Spinal cord (tissue), 10 donors: ENCODE results near the gene ZBBX. TPM values are rescaled to one million over a fixed set of nuclear protein-coding genes. Genes with fewer than 3 reads are reported as not detected.

Experiments used
- DNase-seq, 6 donors: peaks; one replicate each; pipeline versions ENCODE4 v3.0.0 to v3.0.0-alpha.2; 2013 to 2015; ENCODE audit warnings: low spot score in 6 of 6, low read depth in 4 of 6
- H3K27ac ChIP-seq: one replicate; pipeline ENCODE4 v1.5.1; 2013; ENCODE audit warnings: low read depth, low read length, control low read depth
- H3K27me3 ChIP-seq: one replicate; pipeline ENCODE4 v1.6.1; 2013; ENCODE audit warnings: low read length; ENCODE audit not compliant: control insufficient read depth, insufficient read depth
- H3K36me3 ChIP-seq: one replicate; pipeline ENCODE4 v1.6.1; 2013; ENCODE audit warnings: low read length; ENCODE audit not compliant: control insufficient read depth, insufficient read depth
- H3K4me1 ChIP-seq: one replicate; pipeline ENCODE4 v1.6.1; 2013; ENCODE audit warnings: low read length; ENCODE audit not compliant: control insufficient read depth, insufficient read depth
- H3K4me3 ChIP-seq: one replicate; pipeline ENCODE4 v1.5.1; 2013; ENCODE audit warnings: low read depth, low read length, control low read depth
- H3K9me3 ChIP-seq: one replicate; pipeline ENCODE4 v1.6.1; 2013; ENCODE audit warnings: low read length; ENCODE audit not compliant: control insufficient read depth, insufficient read depth
- WGBS: methylation state at CpG from one replicate; pipeline ENCODE4 v1.1.5; 2013; ENCODE audit warnings: missing lambda C conversion rate; ENCODE audit not compliant: insufficient coverage; 5-methylcytosine and 5-hydroxymethylcytosine counted together
- polyA plus RNA-seq, 2 donors: library from polyadenylated mRNA; unstranded; fragments of 120-200 nt; gene quantifications; one replicate each; pipeline ENCODE4 v1.2.1, GENCODE V29; 2013; ENCODE audit not compliant: insufficient read length in 2 of 2
- total RNA-seq, 2 donors: library from RNA; depleted of rRNA in 1 of 2; stranded (reverse); fragments of 120-200 nt in 1 of 2; fragments of >200 nt in 1 of 2; gene quantifications; one replicate each; pipeline versions ENCODE4 v1.2.3 to v1.2.4, GENCODE V29; 2013 to 2014
- donor health status: healthy.

Gene ZBBX
- total and polyA plus RNA-seq, 4 donors: 6.9 to 27.4 (median 11.5) TPM

DNA sequence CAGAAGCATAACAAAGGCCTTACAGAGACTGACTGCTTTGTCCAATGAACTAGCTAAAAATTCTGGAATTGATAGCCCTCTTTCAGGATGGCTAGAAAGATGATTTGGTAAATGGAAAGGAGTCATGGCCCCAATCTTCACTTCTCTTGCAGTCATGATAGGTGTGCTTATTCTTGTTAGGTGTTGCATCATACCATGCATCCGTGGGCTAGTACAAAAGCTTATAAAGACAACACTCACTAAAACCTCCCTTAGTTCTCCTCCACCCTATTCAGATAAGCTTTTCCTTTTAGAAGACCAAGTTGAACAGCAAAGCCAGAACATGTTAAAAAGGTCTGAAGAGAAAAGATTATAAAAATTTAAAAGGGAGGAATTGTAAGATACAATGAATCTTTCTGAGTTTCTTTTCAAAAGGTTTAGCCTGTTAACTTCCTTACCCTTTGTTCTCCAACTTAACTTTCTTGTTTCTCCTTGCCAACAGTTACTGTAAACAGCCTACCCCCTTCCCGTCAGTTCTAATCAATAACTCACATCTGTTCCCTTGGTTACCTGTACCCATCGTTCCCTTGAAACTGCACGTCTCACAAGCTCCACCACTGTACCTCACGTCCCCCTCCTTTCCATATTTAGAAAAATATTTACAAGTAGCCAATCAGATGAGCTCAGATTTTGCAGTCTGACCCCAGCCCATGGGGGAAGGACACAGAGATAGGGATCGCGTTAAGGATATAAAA is 105.8 kb downstream of the ZBBX start:
- no peak overlapping the region for H3K27ac ChIP-seq
- no peaks in the 10 kb centered on the region for H3K36me3 ChIP-seq
- H3K27me3 ChIP-seq: no peaks in the 10 kb centered on the region
- no peak overlapping the region for H3K4me3 ChIP-seq
- H3K4me1 ChIP-seq: no peaks in the 10 kb centered on the region
- no peaks in the 10 kb centered on the region for H3K9me3 ChIP-seq
- DNase-seq: no peak
- WGBS: 86% methylated on average over 6 of the region's 7 CpGs

DNA sequence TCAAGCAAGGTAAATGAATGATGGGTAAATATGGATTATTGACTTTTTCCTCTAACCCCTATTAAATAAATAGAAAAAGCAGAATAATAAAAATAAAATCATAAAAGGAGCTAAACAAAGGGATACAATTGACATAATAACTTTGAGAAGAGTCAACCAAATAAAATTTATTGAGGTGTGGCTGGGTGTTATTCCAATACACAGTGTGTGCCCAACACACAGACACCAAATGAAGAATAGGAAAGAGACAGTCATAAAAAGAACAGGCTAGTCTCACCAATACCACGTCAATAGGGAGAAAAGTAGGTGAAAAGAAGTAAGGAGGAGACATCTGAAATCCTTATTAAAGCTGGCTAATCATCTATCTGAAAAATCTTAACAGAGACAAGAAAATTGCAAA is 127.1 kb downstream of the ZBBX start:
- Histone ChIP-seq H3K27ac (no peak overlapping the region), H3K27me3 (no peaks in the 10 kb centered on the region), H3K4me3 (no peak overlapping the region), H3K9me3 (no peaks in the 10 kb centered on the region), H3K36me3 (no peaks in the 10 kb centered on the region), H3K4me1 (no peaks in the 10 kb centered on the region)
- no peak for DNase-seq
- no CpG with 5 or more reads among the region's 1 CpG for WGBS

DNA sequence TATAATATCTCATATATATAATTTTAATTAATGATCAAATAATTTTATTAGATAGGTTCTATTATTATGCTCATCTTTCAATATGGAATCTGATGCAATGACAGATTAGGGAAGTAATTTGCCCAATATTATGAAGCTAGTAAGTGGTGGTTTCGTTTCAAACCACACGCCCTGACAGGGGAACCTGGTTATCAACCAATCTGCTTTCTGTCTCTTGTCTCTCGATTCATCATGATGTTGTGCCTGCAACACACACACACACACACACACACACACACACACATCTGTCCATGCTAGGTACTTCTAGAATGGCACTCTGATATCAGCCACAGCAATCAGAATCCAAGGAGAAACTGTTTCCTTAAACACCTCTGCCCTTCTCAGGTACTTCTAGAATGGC is 128.4 kb downstream of the ZBBX start:
- 94% methylated on average over 2 of the region's 3 CpGs for WGBS
- H3K27ac ChIP-seq: no peak overlapping the region
- no peaks in the 10 kb centered on the region for H3K9me3 ChIP-seq
- no peaks in the 10 kb centered on the region for H3K36me3 ChIP-seq
- no peak for DNase-seq
- H3K4me3 ChIP-seq: no peak overlapping the region
- no peaks in the 10 kb centered on the region for H3K27me3 ChIP-seq
- H3K4me1 ChIP-seq: no peaks in the 10 kb centered on the region

DNA sequence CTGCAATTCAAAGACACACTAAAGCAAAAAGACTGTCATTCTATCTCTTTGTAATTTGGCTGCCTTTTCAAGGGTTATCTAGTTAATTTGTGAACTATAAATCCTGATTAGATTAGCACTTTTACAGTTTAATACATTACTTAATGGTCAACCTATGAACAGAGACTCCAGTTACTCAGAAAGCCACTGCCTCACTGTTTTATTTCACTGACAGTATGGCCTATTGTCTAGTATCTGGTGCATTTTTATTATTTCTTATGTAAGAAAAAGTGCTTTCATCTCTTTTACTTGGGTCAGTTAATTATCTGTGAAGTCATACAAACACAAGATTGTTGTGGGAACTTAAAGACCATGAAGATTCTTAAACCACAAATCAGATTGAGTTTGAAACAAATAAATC is 133.8 kb downstream of the ZBBX start:
- Histone ChIP-seq H3K36me3 (no peaks in the 10 kb centered on the region), H3K4me3 (no peak overlapping the region), H3K9me3 (no peaks in the 10 kb centered on the region), H3K4me1 (no peaks in the 10 kb centered on the region), H3K27me3 (no peaks in the 10 kb centered on the region), H3K27ac (no peak overlapping the region)
- no peak for DNase-seq

DNA sequence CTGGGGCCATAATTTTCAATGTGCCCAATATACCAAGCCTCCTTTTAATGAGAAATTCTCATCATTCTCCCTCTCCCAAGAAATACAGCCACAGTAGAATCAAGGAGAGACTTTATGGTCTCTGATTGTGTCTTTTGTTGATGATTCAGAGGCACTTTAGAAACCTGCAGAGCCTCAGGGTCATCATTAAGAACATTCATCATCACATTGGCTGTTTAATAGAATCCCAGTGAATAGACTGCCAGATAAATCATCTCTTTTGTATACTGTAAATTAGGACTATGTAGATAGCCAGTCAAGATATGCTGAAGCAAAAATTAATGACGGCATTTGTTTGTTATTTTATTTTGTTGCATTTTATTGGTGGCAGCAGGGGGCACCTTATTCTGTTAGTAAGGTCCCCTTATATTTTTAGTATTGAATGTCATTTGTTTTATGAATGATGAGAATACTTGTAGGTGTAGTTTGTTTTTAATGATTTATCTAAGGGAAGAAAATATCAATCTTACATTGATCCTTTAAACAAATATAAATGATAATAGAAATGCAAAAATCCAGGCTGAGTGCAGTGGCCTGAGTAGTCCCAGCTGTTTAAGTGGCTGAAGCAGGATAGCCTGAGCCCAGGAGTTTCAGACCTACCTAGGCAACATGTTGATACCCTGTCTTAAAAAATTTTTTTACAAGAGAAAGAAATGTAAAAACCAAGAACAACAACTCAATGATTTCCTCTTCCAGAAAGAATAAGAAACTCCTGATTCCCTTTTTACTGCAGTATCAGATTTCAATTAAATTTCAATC is 138.8 kb downstream of the ZBBX start:
- Histone ChIP-seq H3K9me3 (no peaks in the 10 kb centered on the region), H3K27ac (no peak overlapping the region), H3K36me3 (no peaks in the 10 kb centered on the region), H3K4me3 (no peak overlapping the region), H3K27me3 (no peaks in the 10 kb centered on the region), H3K4me1 (no peaks in the 10 kb centered on the region)
- WGBS: no CpG with 5 or more reads among the region's 1 CpG
- peak in 1 of 6 donors; percentile 23 for DNase-seq

DNA sequence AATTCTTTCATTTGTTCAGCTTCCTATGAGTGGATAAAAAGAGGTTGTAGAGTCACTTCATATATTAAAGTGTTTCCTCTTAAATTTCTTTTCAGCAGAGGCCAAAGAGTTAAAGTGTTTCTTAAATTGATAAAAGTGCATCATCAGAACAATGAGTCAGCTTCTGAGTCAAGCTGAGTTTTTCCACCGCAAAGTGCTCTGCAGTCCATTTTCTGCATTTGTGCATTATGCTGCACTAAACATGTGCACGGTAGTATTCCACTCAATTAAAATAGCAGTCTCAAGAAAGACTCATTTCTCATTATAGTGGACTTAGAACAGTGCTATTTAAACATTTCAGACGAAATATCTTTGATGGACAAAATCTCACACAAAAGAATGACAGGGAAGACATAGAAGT is 152.0 kb downstream of the ZBBX start:
- Histone ChIP-seq H3K27ac (no peak overlapping the region), H3K27me3 (no peaks in the 10 kb centered on the region), H3K4me3 (no peak overlapping the region), H3K9me3 (no peaks in the 10 kb centered on the region), H3K36me3 (no peaks in the 10 kb centered on the region), H3K4me1 (no peaks in the 10 kb centered on the region)
- WGBS: no CpG with 5 or more reads among the region's 3 CpGs
- no peak for DNase-seq

DNA sequence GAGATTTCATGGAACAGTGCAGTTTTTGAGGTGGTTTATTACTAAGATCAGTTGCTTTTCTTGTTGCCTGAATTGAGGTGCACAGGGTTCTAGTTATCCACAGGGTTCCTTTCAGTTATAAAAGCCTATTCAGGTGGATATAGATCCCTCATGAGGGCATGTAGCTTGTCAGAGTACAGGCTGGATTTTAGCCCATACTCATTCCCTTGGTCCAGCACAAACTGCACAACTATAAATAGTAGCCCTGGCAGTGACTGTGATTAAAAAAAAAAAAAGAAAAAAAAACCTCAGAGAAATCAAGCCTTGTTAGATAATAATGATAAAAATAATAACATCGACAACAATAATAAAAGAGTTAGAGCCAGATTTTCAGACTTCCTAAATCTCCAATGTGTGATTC is 154.3 kb downstream of the ZBBX start:
- no CpG with 5 or more reads among the region's 1 CpG for WGBS
- Histone ChIP-seq H3K27ac (no peak overlapping the region), H3K4me1 (no peaks in the 10 kb centered on the region), H3K27me3 (no peaks in the 10 kb centered on the region), H3K4me3 (no peak overlapping the region), H3K9me3 (peaks cover 6% of the 10 kb centered on the region), H3K36me3 (no peaks in the 10 kb centered on the region)
- DNase-seq: no peak

DNA sequence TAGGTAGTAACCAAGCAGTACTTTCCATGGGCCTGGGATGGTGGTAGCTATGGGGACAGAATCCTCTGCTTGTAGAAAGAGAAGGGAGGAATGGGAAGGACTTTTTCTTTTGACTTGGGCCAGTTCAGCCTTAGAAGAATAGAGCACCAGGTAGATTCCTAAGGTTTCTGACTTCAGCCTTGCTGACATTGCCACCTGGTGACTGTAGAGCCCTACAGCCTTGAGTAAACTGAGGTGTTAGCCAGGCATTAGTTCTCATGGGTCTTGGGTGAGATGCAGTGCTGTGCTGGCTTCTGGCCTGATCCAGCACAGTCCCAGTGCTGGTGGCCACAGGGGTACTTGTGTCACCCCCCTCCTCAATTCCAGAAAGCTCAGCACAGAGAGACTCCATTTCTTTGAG is 171.1 kb downstream of the ZBBX start:
- DNase-seq: no peak
- Histone ChIP-seq H3K27ac (no peak overlapping the region), H3K36me3 (no peaks in the 10 kb centered on the region), H3K4me3 (no peak overlapping the region), H3K27me3 (no peaks in the 10 kb centered on the region), H3K9me3 (no peaks in the 10 kb centered on the region), H3K4me1 (no peaks in the 10 kb centered on the region)

DNA sequence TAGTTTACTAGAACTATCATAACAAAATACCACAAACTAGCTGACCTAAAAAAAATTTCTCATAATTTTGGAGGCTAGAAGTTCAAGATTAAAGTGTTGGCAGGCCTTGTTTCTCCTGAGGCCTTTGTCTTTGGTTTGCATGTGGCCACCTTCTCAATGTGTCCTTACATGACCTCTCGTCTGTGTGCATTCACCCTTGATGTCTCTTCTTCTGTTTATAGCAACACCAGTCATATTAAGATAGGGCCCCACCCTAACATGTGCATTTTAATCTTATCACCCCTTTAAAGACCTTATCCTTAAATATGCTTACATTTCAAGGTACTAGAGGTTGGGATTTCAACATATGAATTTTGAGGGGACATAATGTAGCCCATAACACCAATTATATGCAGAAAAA is 177.0 kb downstream of the ZBBX start:
- no peak for DNase-seq
- Histone ChIP-seq H3K4me3 (no peak overlapping the region), H3K27ac (no peak overlapping the region), H3K9me3 (no peaks in the 10 kb centered on the region), H3K27me3 (no peaks in the 10 kb centered on the region), H3K36me3 (no peaks in the 10 kb centered on the region), H3K4me1 (no peaks in the 10 kb centered on the region)
- 86% methylated on average over 1 of the region's 1 CpG for WGBS
